NT2/D1 (cell line): ENCODE results near the gene MEGF10.

Source experiments
- DNase-seq: peaks from one replicate; pipeline ENCODE4 v3.0.0-alpha.2; 2011; ENCODE audit warnings: low read depth, low spot score
- H3K27me3 ChIP-seq: 2 replicates; pipeline ENCODE4 v1.6.0; 2011; ENCODE audit warnings: mild to moderate bottlenecking; ENCODE audit not compliant: insufficient read length, insufficient read depth
- H3K36me3 ChIP-seq: 2 replicates; pipeline ENCODE4 v1.6.1; 2011; ENCODE audit warnings: mild to moderate bottlenecking, low read length, mixed read lengths; ENCODE audit not compliant: insufficient read depth, insufficient read length
- H3K4me1 ChIP-seq: 2 replicates; pipeline ENCODE4 v1.5.1; 2011; ENCODE audit not compliant: insufficient read depth, insufficient read length
- H3K4me3 ChIP-seq: 2 replicates; pipeline ENCODE4 v1.5.1; 2011; ENCODE audit warnings: low read depth; ENCODE audit not compliant: insufficient read length
- H3K9ac ChIP-seq: 2 replicates; pipeline ENCODE4 v1.6.0; 2011; ENCODE audit warnings: low read depth; ENCODE audit not compliant: insufficient read length
- H3K9me3 ChIP-seq: 2 replicates; pipeline ENCODE4 v1.5.1; 2011; ENCODE audit warnings: mild to moderate bottlenecking, low read length; ENCODE audit not compliant: insufficient read depth
- YY1 ChIP-seq: IDR thresholded peaks from 2 replicates; pipeline ENCODE4 v1.6.1; 2011; ENCODE audit not compliant: insufficient read length, insufficient read depth
- ZNF274 ChIP-seq: IDR thresholded peaks from 2 replicates; pipeline ENCODE4 v1.6.1; 2011; ENCODE audit warnings: mild to moderate bottlenecking, low read depth, low read length

The MEGF10 gene

GRCh38 chr5:127508644-127509373 is 218.2 kb downstream of the MEGF10 start:
- Histone ChIP-seq H3K9me3 (no peaks in the 10 kb centered on the region), H3K4me1 (no peaks in the 10 kb centered on the region), H3K27me3 (no peaks in the 10 kb centered on the region), H3K4me3 (no peak overlapping the region), H3K36me3 (no peaks in the 10 kb centered on the region), H3K9ac (no peak overlapping the region)
- no peak for TF ChIP-seq ZNF274
- TF ChIP-seq YY1: no peak
- DNase-seq: no peak
